Stromal cell of bone marrow (primary cell): ENCODE data around the gene VPS13A.
"Not testable (repeated sequence)": the region's sequence is repeated elsewhere in the genome, so short reads cannot be mapped to it uniquely, and the experiment has no call there.

Experiments
- DNase-seq: peaks from one replicate; pipeline ENCODE4 v3.0.0-alpha.2; 2012; ENCODE audit warnings: low read depth

VPS13A gene

DNA sequence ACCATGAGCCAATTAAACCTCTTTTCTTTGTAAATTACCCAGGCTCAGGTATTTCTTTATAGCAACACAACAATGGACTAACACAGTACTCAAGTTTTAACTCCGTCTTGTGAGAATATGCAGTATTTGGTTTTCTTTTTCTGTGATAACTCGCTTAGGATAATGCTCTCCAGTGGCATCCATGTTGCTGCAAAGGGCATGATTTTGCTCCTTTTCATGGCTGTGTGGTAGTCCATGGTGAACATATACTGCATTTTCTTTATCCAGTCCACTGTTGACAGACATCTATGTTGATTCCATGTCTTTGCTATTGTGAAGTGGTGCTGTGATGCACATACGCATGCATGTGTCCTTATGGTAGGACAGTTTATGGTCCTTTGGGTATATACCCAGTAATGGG, 10.9 kb downstream of the VPS13A start:
- DNase-seq, result no peak

DNA sequence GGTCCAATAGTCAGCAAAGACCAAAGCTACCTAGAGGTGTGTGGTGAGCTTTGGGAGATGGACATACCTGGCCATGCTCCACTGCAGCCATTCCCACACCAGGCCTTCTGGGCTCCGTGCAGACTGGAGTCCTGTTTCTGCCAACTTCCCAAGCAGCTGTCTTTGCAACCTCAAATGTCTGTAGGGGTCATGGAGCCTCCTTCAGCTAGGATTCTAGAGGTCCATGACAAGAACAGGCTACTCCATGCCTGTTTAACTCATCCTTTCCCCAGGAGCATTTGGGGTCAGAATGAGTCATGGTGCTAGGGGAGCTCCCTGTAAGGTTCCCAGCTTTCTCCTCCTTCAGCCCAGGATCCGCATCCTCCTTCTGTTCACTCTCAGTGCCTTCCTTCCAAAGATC, 17.1 kb downstream of the VPS13A start:
- no peak for DNase-seq

DNA sequence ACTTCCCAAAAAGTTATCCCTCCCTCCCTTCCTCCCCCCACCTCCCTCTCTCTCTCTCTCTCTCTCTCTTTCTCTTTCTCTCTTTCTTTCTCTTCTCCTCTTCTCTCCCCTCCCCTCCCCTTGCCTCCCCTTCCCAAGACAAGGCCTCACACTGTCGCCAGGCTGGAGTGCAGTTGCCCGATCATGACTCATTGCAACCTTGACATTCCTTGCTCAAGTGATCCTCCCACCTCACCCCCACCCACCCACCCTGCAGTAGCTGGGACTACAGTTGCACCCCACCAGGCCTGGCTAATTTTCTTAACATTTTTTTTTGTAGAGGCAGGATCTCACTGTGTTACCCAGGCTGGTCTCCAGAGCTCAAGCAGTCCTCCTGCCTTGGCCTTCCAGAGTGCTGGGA, 32.8 kb downstream of the VPS13A start:
- DNase-seq, result no peak

DNA sequence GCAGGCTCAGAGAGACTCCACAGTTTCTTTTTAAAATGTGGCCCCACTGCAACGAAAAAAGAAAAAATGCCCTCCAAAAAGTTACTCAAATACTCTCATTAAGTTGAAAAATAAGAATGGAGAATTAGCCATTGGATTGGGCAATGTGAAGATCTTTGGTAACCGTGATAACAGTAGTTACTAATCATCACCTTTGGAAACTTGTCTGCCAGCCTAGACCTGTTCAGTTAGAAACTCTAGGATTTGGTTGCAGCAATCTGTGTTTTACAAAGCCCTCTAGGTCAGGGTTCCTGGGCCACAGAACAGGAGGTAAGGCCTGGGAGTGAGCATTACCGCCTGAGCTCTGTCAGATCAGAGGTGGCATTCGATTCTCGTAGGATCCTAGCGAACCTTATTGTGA, 34.2 kb downstream of the VPS13A start:
- no peak for DNase-seq

DNA sequence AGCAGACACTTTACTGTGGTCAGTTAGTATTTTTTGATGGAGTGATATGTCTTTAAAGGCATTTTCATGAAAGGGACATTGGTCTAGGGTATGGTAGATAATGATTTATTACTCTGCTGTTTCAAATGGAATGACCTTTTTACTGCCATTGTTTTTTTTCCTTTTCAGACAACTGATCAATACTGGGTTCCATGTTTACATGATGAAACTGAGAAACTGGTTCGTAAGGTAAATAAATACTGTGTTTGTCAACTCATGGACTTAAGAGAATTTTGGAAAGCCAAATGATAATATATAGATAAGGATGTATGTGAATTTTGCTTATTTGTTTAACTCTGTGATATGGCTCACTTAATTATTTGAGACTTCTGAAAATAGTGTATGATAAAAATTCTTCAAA, 35.5 kb downstream of the VPS13A start:
- no peak for DNase-seq

DNA sequence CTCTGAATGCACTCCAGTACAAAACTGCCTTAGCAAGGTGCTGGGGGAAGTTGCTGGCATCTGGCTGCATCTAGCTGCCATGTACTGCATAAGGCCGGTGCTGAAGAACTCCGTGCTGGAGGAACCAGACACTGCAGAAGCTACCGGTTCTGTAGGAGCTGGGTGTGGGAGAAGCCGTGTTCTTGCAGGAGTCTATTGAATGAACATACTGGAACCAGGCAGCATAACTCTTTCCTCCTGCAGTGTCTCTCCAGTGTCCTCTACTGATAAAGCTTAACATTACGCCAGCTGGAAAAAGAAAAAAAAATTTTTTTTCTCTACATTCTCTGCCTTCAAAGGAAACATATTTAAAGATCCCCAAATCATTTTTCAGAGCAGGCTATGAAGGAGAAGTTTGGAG, 38.5 kb downstream of the VPS13A start:
- DNase-seq, result no peak

DNA sequence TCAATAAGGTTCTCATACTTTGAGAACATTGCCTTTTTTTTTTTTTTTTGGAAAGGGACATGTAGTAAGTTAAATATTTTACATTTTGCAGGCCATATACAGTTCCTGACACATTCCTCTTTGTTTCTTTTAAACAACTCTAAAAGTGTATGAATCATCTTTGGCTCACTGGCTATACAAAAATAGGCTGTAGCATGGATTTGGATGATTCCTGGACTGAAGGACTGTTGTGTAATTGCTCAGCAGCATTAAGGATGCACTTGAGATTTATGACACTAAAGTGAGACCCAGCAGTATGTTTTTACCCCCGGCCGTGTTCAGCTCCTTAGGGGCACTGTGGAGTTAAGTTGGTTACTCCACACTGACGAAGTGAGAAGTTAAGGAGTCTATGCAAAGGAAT, 41.3 kb downstream of the VPS13A start:
- DNase-seq, result peak; percentile 60

DNA sequence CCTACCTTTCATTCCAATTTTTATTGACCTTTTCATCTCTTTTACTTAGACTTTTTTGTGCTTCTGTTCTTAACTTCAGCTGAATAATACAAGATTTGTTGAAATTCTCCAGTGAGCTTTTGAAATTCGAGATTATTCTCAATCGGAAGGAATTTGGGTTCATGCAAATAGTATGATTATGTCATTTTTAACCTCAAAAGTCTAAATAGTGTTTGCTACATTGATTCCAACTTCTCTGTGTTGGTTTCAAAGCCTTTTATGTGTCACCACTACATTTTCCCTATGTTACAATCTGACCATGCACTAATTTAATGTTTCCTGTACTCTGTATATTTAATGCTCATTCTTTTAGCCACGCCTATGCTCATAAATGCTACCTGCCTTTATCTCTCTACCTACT, 44.1 kb downstream of the VPS13A start:
- peak; percentile 13 for DNase-seq

DNA sequence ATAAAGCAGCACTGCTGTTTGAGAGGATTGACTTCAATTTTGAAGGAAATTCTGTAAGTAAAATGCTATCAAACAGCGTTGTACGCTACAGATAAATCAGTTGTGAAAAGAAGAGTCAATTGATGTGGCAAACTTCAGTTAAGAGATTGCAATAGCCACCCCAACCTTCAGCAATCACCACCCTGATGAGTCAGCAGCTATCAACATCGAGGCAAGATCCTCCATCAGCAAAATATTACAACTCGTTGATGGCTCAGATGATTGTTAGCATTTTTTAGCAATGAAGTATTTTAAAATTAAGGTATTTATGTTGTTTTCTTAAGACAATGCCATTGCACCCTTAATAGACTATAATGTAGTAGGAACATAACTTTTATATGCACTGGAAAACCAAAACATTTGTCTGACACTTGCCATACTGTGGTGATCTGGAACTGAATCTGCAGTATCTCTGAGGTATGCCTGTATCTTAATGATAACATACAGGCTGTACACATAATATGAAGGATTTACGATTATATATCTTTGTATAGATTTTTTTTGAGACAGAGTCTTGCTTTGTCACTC, 47.5 kb downstream of the VPS13A start:
- no peak for DNase-seq

DNA sequence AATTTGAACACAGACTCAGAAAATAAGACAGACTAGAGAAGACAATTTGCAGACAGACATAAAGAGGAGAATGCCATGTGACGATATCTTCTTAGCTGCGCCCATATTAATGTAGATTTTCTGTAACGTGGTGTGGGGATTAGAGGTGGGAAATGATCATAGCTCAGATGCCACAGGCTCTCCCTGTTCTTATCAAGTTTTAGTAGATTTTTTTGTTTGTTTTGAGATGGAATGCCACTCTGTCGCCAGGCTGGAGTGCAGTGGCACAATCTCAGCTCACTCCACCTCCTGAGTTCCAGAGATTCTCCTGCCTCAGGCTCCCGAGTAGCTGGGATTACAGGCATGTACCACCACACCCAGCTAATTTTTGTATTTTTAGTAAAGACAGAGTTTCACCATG, 59.4 kb downstream of the VPS13A start:
- no peak for DNase-seq

DNA sequence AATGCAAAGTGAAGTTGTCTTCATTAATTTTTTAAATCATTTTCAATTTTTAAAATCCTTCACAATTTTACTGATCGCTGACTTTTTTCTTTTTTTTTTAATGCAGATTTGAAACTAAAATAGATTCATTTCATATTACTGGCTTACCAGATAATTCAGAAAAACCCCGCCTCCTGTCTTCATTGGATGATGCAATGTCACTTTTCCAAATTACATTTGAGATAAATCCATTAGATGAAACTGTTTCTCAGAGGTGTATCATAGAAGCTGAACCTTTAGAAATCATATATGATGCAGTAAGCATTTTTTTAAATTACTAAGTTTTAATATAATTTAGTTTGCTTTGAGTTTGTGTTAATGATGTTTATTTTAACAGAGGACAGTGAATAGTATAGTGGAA, 60.6 kb downstream of the VPS13A start:
- DNase-seq, result no peak

DNA sequence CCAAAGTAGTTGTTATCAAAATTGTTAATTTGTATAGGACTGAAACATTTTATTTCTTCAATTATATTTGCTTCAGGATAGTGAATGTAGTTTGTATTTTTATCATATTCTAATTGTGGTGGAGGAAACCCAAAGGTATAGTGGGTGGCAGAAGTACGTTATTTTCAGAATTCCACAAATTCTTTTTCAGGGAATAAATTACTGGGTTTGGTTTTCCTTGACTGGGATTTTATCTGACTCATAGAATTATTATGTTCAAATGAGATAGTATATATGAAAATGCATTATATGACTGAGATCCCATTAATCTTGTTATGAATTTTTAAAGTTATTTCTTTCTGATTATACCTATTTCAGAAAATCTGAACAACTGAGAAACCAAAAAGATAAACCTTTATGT, 73.7 kb downstream of the VPS13A start:
- DNase-seq, result no peak

DNA sequence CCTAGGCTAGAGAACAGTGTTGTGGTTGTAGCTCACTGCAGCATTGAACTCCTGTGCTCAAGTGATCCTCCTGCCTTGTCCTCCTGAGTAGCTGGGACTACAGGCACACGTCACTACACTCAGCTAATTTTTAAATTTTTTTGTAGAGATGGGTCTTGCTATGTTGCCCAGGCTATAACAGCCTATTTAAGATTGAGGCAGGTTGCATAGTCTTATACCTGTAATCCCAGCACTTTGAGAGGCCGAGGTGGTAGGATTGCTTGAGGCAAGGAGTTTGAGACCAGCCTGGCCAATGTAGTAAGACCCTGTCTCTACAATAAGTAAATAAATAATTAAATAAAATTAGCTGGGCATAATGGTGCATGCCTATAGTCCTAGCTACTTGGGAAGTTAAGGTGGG, 79.9 kb downstream of the VPS13A start:
- no peak for DNase-seq

DNA sequence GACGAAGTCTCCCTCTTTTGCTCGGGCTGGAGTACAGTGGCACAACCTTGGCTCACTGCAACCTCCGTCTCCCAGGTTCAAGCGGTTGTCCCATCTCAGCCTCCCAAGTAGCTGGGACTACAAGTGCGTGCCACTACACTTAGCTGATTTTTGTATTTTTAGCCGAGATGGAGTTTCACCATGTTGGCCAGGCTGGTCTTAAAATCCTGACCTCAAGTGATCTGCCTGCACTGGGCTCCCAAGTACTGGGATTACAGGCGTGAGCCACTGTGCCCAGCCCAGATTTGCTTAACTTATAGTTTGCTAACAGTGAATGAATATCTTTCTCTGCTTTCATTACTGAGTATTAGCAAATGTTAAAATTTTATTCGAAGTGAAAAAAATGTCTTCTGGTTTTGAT, 84.3 kb downstream of the VPS13A start:
- DNase-seq, result no peak

DNA sequence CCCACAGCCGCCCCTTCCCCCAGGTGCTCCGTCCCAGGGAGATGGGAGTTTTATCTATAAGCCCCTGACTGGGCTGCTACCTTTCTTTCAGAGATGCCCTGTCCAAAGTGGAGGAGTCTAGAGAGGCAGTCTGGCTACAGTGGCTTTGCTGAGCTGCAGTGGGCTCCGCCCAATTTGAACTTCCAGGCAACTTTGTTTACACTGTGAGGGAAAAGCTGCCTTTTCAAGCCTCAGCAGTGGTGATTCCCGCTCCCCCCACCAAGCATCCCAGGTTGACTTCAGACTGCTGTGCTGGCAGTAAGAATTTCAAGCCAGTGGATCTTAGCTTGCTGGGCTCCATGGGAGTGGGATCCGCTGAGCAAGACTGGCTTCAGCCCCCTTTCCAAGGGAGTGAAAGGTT, 90.4 kb downstream of the VPS13A start:
- not testable (repeated sequence) for DNase-seq

DNA sequence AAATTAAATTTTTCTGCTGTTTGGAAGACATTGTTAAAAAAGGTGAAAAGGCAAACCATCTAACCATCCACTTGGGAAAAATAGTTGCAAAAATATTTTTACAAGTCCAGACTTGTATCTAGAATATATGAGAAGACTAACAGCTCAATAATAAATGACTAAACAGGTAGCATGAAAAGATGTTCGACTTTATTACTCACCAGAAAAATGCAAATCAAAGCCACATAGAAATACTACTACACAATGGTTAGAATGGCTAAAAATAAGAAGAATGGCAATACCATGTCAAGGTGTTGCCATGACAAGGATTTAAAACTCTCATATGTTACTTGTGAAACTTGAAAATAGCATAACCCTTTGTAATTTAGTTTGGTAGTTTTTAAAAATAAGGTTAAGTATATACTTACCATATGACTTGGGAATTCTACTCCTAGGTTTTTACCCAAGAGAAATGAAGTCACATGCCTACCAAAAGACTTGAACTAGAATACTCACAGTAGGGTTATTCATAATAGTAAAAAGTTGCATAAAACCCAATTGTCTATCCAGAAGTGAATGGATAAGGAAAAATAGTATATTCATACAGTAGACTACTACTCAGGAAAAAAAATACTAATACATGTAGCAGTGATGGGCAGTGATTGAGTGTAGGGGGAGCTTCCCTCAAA, 93.8 kb downstream of the VPS13A start:
- no peak for DNase-seq

DNA sequence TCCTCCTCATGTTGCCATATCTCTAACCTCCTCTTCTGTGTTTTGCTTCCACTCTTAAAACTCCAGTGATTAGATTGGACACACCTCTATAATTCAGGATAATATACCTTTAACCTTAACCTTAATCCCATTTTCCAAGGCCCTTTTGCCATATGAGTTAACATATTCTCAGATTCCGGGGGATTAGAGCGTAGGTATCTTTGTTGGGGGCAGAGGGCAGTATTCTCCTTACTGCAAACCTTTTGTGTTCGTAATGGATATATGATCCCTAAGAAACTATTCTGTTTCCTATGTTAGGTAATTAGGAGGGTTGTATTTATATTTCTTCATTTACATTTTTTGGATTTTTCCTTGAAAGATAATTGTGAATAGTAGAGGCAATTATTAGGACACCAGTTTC, 99.5 kb downstream of the VPS13A start:
- DNase-seq, result no peak

DNA sequence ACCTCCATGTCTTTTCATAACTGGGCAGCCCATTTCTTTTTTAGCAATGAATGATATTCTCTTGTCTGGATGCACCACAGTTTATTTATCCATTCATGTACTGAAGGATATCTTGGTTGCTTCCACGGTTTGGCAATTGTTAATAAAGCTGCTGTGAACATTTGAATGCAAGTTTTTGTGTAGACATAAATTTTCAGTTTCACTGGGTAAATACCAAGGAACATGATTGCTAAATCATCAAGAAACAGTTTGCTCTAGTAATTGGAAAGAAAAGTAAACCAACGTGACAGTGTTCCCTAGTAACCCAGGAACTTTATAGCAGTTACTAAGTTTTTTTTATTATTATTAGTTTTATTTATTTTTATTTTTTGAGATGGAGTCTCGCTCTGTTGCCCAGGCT, 100.4 kb downstream of the VPS13A start:
- DNase-seq, result no peak

DNA sequence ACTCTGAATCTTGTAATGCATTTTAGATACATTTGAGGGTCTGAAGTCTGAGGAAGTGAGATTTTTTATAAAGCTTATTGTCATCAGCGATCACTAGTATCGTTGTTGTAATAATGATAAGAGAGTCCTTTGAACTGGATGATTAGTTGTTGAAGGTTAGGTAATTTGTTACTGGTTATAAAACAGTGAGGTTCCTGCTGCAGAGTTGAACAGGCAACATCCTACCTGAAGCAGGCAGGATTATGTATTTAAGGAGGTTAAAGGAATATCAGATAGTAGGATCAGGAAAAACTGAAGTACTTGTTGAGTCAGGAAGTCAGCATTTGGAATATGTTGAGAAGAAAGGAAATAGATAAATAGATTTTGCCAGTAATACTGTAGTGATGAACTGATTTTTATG, 106.7 kb downstream of the VPS13A start:
- DNase-seq, result no peak

DNA sequence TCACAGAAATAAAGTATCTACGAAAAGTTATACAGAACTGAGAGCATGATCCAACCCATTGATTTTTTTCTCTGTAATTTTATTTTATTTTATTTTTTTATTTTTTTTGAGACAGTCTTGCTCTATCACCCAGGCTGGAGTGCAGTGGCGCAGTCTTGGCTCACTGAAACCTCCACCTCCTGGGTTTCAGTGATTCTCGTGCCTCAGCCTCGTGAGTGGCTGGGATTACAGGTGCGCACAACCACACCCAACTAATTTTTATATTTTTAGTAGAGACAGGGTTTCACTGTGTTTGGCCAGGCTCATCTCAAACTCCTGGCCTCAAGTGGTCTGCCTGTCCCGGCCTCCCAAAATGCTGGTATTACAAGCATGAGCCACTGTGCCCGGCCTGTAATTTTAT, 107.3 kb downstream of the VPS13A start:
- DNase-seq, result no peak

DNA sequence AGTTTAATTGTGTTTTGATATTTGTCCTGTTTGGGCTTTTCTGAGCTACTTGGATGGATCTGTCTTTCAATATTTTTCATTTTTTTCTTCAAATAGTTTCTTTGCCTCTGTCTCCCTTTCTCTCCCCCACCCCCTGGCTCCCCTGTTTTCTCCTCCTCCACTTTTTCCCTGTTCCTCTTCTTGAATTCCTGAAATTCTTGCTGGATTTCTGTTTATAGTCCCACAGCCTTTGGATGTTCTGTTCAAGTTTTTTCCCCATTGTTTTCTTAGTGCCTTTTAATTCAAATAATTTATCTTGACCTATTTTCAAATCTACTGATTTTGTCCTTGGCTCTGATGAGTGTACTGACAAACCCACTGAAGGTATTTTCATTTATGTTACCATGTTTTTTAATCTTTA, 113.0 kb downstream of the VPS13A start:
- no peak for DNase-seq

DNA sequence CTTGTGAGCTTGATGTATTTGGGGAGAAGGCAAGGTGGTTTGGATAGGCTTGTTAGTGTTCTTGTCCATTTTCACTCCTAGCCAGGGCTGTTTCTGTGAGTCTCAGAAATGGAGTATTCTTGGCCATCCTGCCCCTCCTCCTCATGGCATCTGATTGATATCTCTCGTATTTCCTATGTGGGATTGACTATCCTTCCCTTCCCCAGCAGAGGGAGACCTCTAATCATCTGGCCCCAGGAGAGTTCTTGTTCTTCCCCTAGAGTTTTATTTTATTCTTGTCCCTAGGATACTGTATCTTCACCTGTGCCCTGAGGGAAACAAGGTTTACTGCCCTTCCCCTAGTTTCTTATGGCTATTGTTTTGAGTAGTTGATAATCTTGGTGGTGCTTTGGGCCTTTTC, 114.4 kb downstream of the VPS13A start:
- DNase-seq, result no peak

DNA sequence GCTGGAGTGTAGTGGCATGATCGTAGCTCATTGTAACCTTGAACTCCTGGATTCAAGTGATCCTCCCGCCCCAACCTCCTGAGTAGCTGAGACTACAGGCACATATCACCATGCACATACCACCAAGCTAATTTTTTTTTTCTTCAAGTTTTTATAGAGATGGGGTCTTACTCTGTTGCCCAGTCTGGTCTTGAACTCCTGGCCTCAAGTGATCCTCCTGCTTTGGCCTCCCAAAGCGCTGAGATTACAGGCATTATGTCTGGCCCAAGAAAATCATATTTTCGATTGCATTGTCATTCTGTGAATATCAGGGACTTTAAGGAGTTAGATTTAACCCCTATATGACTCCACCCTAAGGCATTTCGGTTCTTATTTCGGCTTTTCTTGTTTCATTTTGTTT, 116.6 kb downstream of the VPS13A start:
- no peak for DNase-seq

DNA sequence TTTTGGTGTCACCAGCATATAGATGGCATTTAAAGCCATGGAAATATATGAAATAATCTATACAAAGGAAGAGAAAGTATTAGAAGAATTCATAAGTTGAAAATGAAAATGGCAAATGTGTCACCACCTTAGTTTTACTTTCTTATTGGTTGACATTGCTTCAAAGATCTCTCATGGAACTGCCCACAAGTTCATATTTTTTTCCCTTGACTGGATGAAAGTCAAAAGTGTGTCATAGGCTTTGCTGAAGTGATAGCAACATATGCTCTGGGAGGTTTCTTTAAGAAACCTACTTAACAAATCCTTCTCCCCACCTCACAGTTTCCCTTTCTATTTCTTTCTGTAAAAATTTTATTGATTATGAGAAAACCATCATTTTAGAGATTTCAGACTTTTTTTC, 127.2 kb downstream of the VPS13A start:
- no peak for DNase-seq
